SK-N-SH treated with all-trans-retinoic acid at 6 μM for 48 hours (cell line): ENCODE measurements around the gene DCDC1.

ENCODE experiments used
- ATAC-seq: fragments of 200-7000 bp; cut with Tn5 transposase; 3 replicates; pipeline ENCODE4 v1.9.1; 2020; ENCODE audit warnings: mild to moderate bottlenecking, moderate library complexity
- ARNTL ChIP-seq: fragments of 450-650 bp; formaldehyde crosslinking; IDR thresholded peaks from 2 replicates; pipeline ENCODE4 v1.5.0; 2020; ENCODE audit warnings: low read depth, mild to moderate bottlenecking, moderate library complexity, borderline replicate concordance
- BACH2 ChIP-seq: fragments of 250-450 bp; sonication (Bioruptor Pico); IDR thresholded peaks from 2 replicates; pipeline ENCODE4 v1.9.0; 2021; ENCODE audit warnings: mild to moderate bottlenecking, borderline replicate concordance
- CREB5 ChIP-seq: fragments of 250-450 bp; sonication (Bioruptor Pico); IDR thresholded peaks from 2 replicates; pipeline ENCODE4 v1.5.1; 2020; ENCODE audit warnings: low read depth, mild to moderate bottlenecking, moderate library complexity
- CSDC2 ChIP-seq: fragments of 250-450 bp; sonication (Bioruptor Pico); IDR thresholded peaks from 2 replicates; pipeline ENCODE4 v1.5.0; 2020; ENCODE audit warnings: mild to moderate bottlenecking, moderate library complexity
- CSRNP3 ChIP-seq: fragments of 250-450 bp; sonication (Bioruptor Pico); IDR thresholded peaks from 2 replicates; pipeline ENCODE4 v1.5.1; 2021; ENCODE audit warnings: mild to moderate bottlenecking, moderate library complexity
- ESRRG ChIP-seq: fragments of 250-450 bp; sonication (Bioruptor Pico); IDR thresholded peaks from 2 replicates; pipeline ENCODE4 v1.6.1; 2021; ENCODE audit warnings: mild to moderate bottlenecking
- ISL1 ChIP-seq: fragments of 250-450 bp; sonication (Bioruptor Pico); IDR thresholded peaks from 2 replicates; pipeline ENCODE4 v2.1.2; 2022; ENCODE audit warnings: mild to moderate bottlenecking, moderate library complexity
- OSR1 ChIP-seq: fragments of 250-450 bp; sonication (Bioruptor Pico); IDR thresholded peaks from 2 replicates; pipeline ENCODE4 v1.8.0; 2022; ENCODE audit warnings: moderate library complexity, mild to moderate bottlenecking, inconsistent platforms
- PATZ1 ChIP-seq: fragments of 250-450 bp; sonication (Bioruptor Pico); IDR thresholded peaks from 2 replicates; pipeline ENCODE4 v1.8.0; 2020; ENCODE audit warnings: mild to moderate bottlenecking, moderate library complexity, borderline replicate concordance
- POU6F1 ChIP-seq: fragments of 250-450 bp; sonication (Bioruptor Pico); IDR thresholded peaks from 2 replicates; pipeline ENCODE4 v1.8.0; 2021; ENCODE audit warnings: low read depth, mild to moderate bottlenecking, moderate library complexity, borderline replicate concordance
- RARB ChIP-seq: fragments of 250-450 bp; sonication (Bioruptor Pico); IDR thresholded peaks from 2 replicates; pipeline ENCODE4 v1.8.0; 2021; ENCODE audit warnings: mild to moderate bottlenecking, moderate library complexity
- SNAI2 ChIP-seq: fragments of 250-450 bp; sonication (Bioruptor Pico); IDR thresholded peaks from 2 replicates; pipeline ENCODE4 v1.5.0; 2020; ENCODE audit warnings: mild to moderate bottlenecking, moderate library complexity
- TCF4 ChIP-seq: fragments of 250-450 bp; sonication (Bioruptor Pico); IDR thresholded peaks from 2 replicates; pipeline ENCODE4 v1.8.0; 2021; ENCODE audit warnings: mild to moderate bottlenecking, moderate library complexity, borderline replicate concordance
- TOX ChIP-seq: fragments of 250-450 bp; sonication (Bioruptor Pico); IDR thresholded peaks from 2 replicates; pipeline ENCODE4 v1.8.0; 2021; ENCODE audit warnings: mild to moderate bottlenecking, moderate library complexity, borderline replicate concordance
- TSHZ2 ChIP-seq: fragments of 250-450 bp; sonication (Bioruptor Pico); IDR thresholded peaks from 2 replicates; pipeline ENCODE4 v1.5.0; 2020; ENCODE audit warnings: mild to moderate bottlenecking, moderate library complexity
- ZC3H10 ChIP-seq: fragments of 250-450 bp; sonication (Bioruptor Pico); IDR thresholded peaks from 2 replicates; pipeline ENCODE4 v1.5.1; 2021; ENCODE audit warnings: mild to moderate bottlenecking, moderate library complexity
- ZFP3 ChIP-seq: fragments of 250-450 bp; sonication (Bioruptor Pico); IDR thresholded peaks from 2 replicates; pipeline ENCODE4 v1.5.0; 2020; ENCODE audit warnings: mild to moderate bottlenecking, moderate library complexity
- ZFP30 ChIP-seq: fragments of 450-650 bp; formaldehyde crosslinking; IDR thresholded peaks from 2 replicates; pipeline ENCODE4 v1.5.0; 2022; ENCODE audit warnings: mild to moderate bottlenecking, moderate library complexity
- ZNF565 ChIP-seq: fragments of 450-650 bp; formaldehyde crosslinking; conservative IDR thresholded peaks from 2 replicates; pipeline ENCODE4 v1.5.0; 2020; ENCODE audit warnings: low read depth, mild to moderate bottlenecking, moderate library complexity
- ZNF70 ChIP-seq: fragments of 450-650 bp; formaldehyde crosslinking; IDR thresholded peaks from 2 replicates; pipeline ENCODE4 v1.5.0; 2020; ENCODE audit warnings: mild to moderate bottlenecking, moderate library complexity
- ZNF8 ChIP-seq: fragments of 450-650 bp; formaldehyde crosslinking; IDR thresholded peaks from 2 replicates; pipeline ENCODE4 v1.5.0; 2020; ENCODE audit warnings: mild to moderate bottlenecking, moderate library complexity

DCDC1 gene

GRCh38 chr11:31254415-31254814 is 115.1 kb downstream of the DCDC1 start:
- no peak for ATAC-seq
- TF ChIP-seq ZNF8 (CRISPR knock-in tag) (no peak), ZNF565 (CRISPR knock-in tag) (no peak)

GRCh38 chr11:31248768-31249167 is 120.8 kb downstream of the DCDC1 start:
- TF ChIP-seq ZC3H10 (CRISPR knock-in tag): no peak
- TF ChIP-seq ZFP30: no peak
- TF ChIP-seq ESRRG (CRISPR knock-in tag): no peak
- TF ChIP-seq CSDC2 (CRISPR knock-in tag): no peak
- TF ChIP-seq SNAI2 (CRISPR knock-in tag): no peak
- no peak for TF ChIP-seq CREB5
- no peak for TF ChIP-seq RARB (CRISPR knock-in tag)
- TF ChIP-seq ZNF70 (CRISPR knock-in tag): no peak
- TF ChIP-seq OSR1 (CRISPR knock-in tag): no peak
- no peak for TF ChIP-seq POU6F1
- no peak for TF ChIP-seq BACH2 (CRISPR knock-in tag)
- TF ChIP-seq ZFP3 (CRISPR knock-in tag): no peak
- TF ChIP-seq TOX: no peak
- TF ChIP-seq TSHZ2: no peak
- no peak for TF ChIP-seq ARNTL (CRISPR knock-in tag)
- TF ChIP-seq TCF4 (CRISPR knock-in tag): no peak
- no peak for TF ChIP-seq ZNF8 (CRISPR knock-in tag)
- no peak for TF ChIP-seq CSRNP3
- TF ChIP-seq PATZ1 (CRISPR knock-in tag): no peak

GRCh38 chr11:31247321-31247720 is 122.2 kb downstream of the DCDC1 start:
- no peak for ATAC-seq
- TF ChIP-seq BACH2 (CRISPR knock-in tag): no peak
- no peak for TF ChIP-seq SNAI2 (CRISPR knock-in tag)
- TF ChIP-seq CREB5: no peak
- no peak for TF ChIP-seq ISL1 (CRISPR knock-in tag)
- no peak for TF ChIP-seq POU6F1
- no peak for TF ChIP-seq TSHZ2
- TF ChIP-seq ZNF70 (CRISPR knock-in tag): no peak
- no peak for TF ChIP-seq ZFP3 (CRISPR knock-in tag)
- no peak for TF ChIP-seq OSR1 (CRISPR knock-in tag)
- TF ChIP-seq PATZ1 (CRISPR knock-in tag): no peak
- no peak for TF ChIP-seq RARB (CRISPR knock-in tag)

More at GRCh38 chr11:31248768-31249167, 120.8 kb downstream of the DCDC1 start:
- ATAC-seq: no peak
